HG02973 (cell line): Measurements from ENCODE around the gene RRBP1.

ENCODE experiments used
- ATAC-seq: cut with Tn5 transposase; IDR thresholded peaks from one replicate; pipeline ENCODE4 v1.9.1; 2021; ENCODE audit warnings: moderate library complexity; ENCODE audit not compliant: unreplicated experiment

RRBP1 gene

GRCh38 chr20:17650301-17651128, 31.5 kb downstream of the RRBP1 start:
- ATAC-seq, result no peak

- no peak for ATAC-seq
These were observed 33.0 kb downstream of the RRBP1 start for GRCh38 chr20:17648791-17649730.

GRCh38 chr20:17648315-17648646, 33.8 kb downstream of the RRBP1 start:
- no peak for ATAC-seq

GRCh38 chr20:17647391-17648314, 34.4 kb downstream of the RRBP1 start:
- no peak for ATAC-seq

- no peak for ATAC-seq
These were observed 35.1 kb downstream of the RRBP1 start for GRCh38 chr20:17646961-17647301.

- ATAC-seq, result no peak
These were observed 35.7 kb downstream of the RRBP1 start for GRCh38 chr20:17646209-17646960.

- ATAC-seq, result no peak
These were observed 36.4 kb downstream of the RRBP1 start for GRCh38 chr20:17645546-17646208.

GRCh38 chr20:17645010-17645409, 37.0 kb downstream of the RRBP1 start:
- ATAC-seq, result no peak

GRCh38 chr20:17644451-17644850, 37.6 kb downstream of the RRBP1 start:
- no peak for ATAC-seq

- ATAC-seq, result no peak
These were observed 38.4 kb downstream of the RRBP1 start for GRCh38 chr20:17643531-17644188.

GRCh38 chr20:17642404-17643269, 39.4 kb downstream of the RRBP1 start:
- ATAC-seq, result no peak

- ATAC-seq, result no peak
These were observed 40.0 kb downstream of the RRBP1 start for GRCh38 chr20:17641993-17642392.

- ATAC-seq, result no peak
These were observed 40.5 kb downstream of the RRBP1 start for GRCh38 chr20:17641520-17641964.

GRCh38 chr20:17640875-17641378, 41.1 kb downstream of the RRBP1 start:
- ATAC-seq, result no peak

GRCh38 chr20:17640146-17640874, 41.7 kb downstream of the RRBP1 start:
- no peak for ATAC-seq

- ATAC-seq, result no peak
These were observed 43.1 kb downstream of the RRBP1 start for GRCh38 chr20:17638835-17639407.
